Ascending aorta (tissue), 2 donors: Measurements from ENCODE around the gene FANCC. TPM values are rescaled to one million over a fixed set of nuclear protein-coding genes. Genes with fewer than 3 reads are reported as not detected.

ENCODE experiments used
- DNase-seq, 2 donors: peaks; one replicate each; pipeline ENCODE4 v3.0.0-alpha.2; 2019; ENCODE audit warnings: low spot score in 2 of 2
- H3K27ac ChIP-seq, 2 donors: fragments of 200-600 bp; sonication (generic); one replicate each; pipeline ENCODE4 v1.5.1; 2016 to 2017; ENCODE audit warnings: mild to moderate bottlenecking in 1 of 2
- H3K27me3 ChIP-seq: fragments of 200-600 bp; sonication (generic); one replicate; pipeline ENCODE4 v1.5.1; 2017
- H3K36me3 ChIP-seq, 2 donors: fragments of 200-600 bp; sonication (generic); one replicate each; pipeline ENCODE4 v1.5.1; 2016
- H3K4me1 ChIP-seq, 2 donors: fragments of 200-600 bp; sonication (generic); one replicate each; pipeline ENCODE4 v1.5.1; 2016 to 2017; ENCODE audit warnings: mild to moderate bottlenecking in 1 of 2
- H3K4me3 ChIP-seq, 2 donors: fragments of 200-600 bp; sonication (generic); one replicate each; pipeline ENCODE4 v1.5.1; 2016 to 2017; ENCODE audit warnings: mild to moderate bottlenecking in 1 of 2
- H3K9me3 ChIP-seq, 2 donors: fragments of 200-600 bp; sonication (generic); one replicate each; pipeline ENCODE4 v1.5.1; 2016
- CTCF ChIP-seq, 3 experiments: fragments of 200-600 bp in 2 of 3; fragments of 450-650 bp in 1 of 3; sonication (generic) in 2 of 3; IDR thresholded peaks; one replicate each; pipeline ENCODE4 v1.5.1; 2016 to 2019; ENCODE audit warnings: antibody characterized with exemption in 3 of 3, mild to moderate bottlenecking in 1 of 3, moderate library complexity in 1 of 3
- intact Hi-C: fragments of 100-400 bp; cut with DNase I; formaldehyde crosslinking; loops from one replicate; pipeline ENCODE4 v1.15.1; 2023
- total RNA-seq: library from RNA; depleted of rRNA; stranded (reverse); fragments of >200 nt; gene quantifications from one replicate; pipeline ENCODE4 v1.1.0, GENCODE V29; 2016

The FANCC gene
- total RNA-seq, 1 donor from 2014 or later: 0.64 TPM

DNA sequence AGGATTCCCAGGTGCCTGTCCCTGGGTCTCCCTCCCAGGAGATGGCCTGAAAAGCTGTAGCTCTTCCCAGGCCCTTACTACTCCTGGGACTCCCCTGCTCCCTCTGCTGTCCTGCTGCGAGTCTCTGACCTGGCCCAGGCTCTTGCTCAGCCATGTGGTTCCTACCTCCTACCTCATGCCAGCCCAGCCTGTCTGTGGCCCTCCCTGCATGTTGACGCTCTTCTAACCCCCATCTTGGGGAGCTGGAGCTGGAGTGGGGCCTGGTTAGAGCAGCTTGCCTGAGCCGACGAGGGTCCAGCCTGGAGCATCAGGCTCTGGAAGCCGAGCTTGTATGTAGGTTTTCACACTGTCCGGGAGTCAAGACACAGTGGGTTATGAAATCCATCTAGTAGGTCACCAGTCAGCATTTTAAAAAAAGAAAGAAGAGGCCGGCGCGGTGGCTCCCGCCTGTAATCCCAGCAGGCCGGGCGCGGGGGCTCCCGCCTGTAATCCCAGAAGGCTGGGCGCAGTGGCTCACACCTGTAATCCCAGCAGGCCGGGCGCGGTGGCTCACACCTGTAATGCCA lies 244.4 kb downstream of the FANCC start:
- DNase-seq: peak in 1 of 2 donors; percentile 64

GRCh38 chr9:95071925-95072324 lies 245.6 kb downstream of the FANCC start:
- Histone ChIP-seq H3K4me1 (peaks cover 33 to 93% of the 10 kb centered on the region in 2 donors), H3K4me3 (peak overlapping the region in 1 of 2 donors; percentile 10), H3K9me3 (no peaks in the 10 kb centered on the region), H3K27me3 (no peaks in the 10 kb centered on the region), H3K36me3 (peaks cover 12 to 38% of the 10 kb centered on the region in 2 donors), H3K27ac (peak overlapping the region; percentile 84 to 95)
- DNase-seq: no peak
- no peak for TF ChIP-seq CTCF (IDR thresholded peaks at IDR 0.05)
- intact Hi-C loops: no loop called here

More for the DNA sequence above, 244.4 kb downstream of the FANCC start:
- peak in 2 of 3 experiments; percentile 20 to 33 for TF ChIP-seq CTCF (IDR thresholded peaks at IDR 0.05)
- peaks cover 45 to 95% of the 10 kb centered on the region in 2 donors for H3K4me1 ChIP-seq
- H3K36me3 ChIP-seq: peaks cover 12 to 37% of the 10 kb centered on the region in 2 donors
- intact Hi-C loops: no loop called here
- H3K9me3 ChIP-seq: no peaks in the 10 kb centered on the region
- H3K27me3 ChIP-seq: no peaks in the 10 kb centered on the region
- peak overlapping the region; percentile 84 to 95 for H3K27ac ChIP-seq
- peak overlapping the region in 1 of 2 donors; percentile 33 for H3K4me3 ChIP-seq

GRCh38 chr9:95071450-95071849 lies 246.1 kb downstream of the FANCC start:
- peak overlapping the region; percentile 84 to 95 for H3K27ac ChIP-seq
- no peaks in the 10 kb centered on the region for H3K9me3 ChIP-seq
- peaks cover 12 to 43% of the 10 kb centered on the region in 2 donors for H3K36me3 ChIP-seq
- H3K4me1 ChIP-seq: peaks cover 30 to 93% of the 10 kb centered on the region in 2 donors
- H3K4me3 ChIP-seq: peak overlapping the region in 1 of 2 donors; percentile 6
- TF ChIP-seq CTCF (IDR thresholded peaks at IDR 0.05): no peak
- intact Hi-C loops: no loop called here
- DNase-seq: no peak
- H3K27me3 ChIP-seq: no peaks in the 10 kb centered on the region

GRCh38 chr9:95070549-95071021 lies 246.9 kb downstream of the FANCC start:
- peak overlapping the region; percentile 84 to 95 for H3K27ac ChIP-seq
- peak overlapping the region; percentile 6 to 20 for H3K4me3 ChIP-seq
- peaks cover 5 to 50% of the 10 kb centered on the region in 2 donors for H3K36me3 ChIP-seq
- no peaks in the 10 kb centered on the region for H3K9me3 ChIP-seq
- intact Hi-C loops: no loop called here
- no peaks in the 10 kb centered on the region for H3K27me3 ChIP-seq
- peaks cover 25 to 95% of the 10 kb centered on the region in 2 donors for H3K4me1 ChIP-seq
- peak in 1 of 2 donors; percentile 60 for DNase-seq
- TF ChIP-seq CTCF (IDR thresholded peaks at IDR 0.05): no peak

- peak overlapping the region in 1 of 2 donors; percentile 13 for H3K4me3 ChIP-seq
- H3K27ac ChIP-seq: peak overlapping the region; percentile 84 to 95
- intact Hi-C loops: no loop called here
- peaks cover 20 to 55% of the 10 kb centered on the region in 2 donors for H3K36me3 ChIP-seq
- peaks cover 38 to 94% of the 10 kb centered on the region in 2 donors for H3K4me1 ChIP-seq
- no peaks in the 10 kb centered on the region for H3K27me3 ChIP-seq
- no peak for TF ChIP-seq CTCF (IDR thresholded peaks at IDR 0.05)
- no peak for DNase-seq
- H3K9me3 ChIP-seq: no peaks in the 10 kb centered on the region
Observed at GRCh38 chr9:95067897-95068296, 249.6 kb downstream of the FANCC start.
